ENCODE results near the gene AP4E1.

DNA sequence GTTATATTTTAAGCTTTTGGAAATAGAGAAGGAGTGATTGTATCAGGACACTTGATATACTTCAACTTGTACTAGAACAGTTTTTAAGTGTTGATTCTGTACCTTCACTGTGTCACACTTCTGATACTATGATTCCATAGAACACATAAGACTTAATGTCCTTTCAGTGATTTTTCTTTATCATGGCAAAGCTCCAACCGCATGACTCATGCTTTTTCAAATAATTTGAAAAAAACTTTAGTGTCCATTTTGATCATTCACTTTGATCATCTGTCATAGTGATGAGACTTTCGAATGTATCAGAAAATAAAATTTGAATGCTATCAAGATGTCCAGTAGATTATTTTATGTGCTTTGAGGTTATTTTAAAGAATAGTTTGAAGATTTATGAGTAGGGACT, 32.0 kb downstream of the AP4E1 start:
- TF ChIP-seq, protein P1, sequence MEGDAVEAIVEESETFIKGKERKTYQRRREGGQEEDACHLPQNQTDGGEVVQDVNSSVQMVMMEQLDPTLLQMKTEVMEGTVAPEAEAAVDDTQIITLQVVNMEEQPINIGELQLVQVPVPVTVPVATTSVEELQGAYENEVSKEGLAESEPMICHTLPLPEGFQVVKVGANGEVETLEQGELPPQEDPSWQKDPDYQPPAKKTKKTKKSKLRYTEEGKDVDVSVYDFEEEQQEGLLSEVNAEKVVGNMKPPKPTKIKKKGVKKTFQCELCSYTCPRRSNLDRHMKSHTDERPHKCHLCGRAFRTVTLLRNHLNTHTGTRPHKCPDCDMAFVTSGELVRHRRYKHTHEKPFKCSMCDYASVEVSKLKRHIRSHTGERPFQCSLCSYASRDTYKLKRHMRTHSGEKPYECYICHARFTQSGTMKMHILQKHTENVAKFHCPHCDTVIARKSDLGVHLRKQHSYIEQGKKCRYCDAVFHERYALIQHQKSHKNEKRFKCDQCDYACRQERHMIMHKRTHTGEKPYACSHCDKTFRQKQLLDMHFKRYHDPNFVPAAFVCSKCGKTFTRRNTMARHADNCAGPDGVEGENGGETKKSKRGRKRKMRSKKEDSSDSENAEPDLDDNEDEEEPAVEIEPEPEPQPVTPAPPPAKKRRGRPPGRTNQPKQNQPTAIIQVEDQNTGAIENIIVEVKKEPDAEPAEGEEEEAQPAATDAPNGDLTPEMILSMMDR (IDR thresholded peaks at IDR 0.05), result no peak
- TF ChIP-seq POLR2A (IDR thresholded peaks at IDR 0.05), result no peak
